GM18909 (cell line): Measurements from ENCODE around the gene HAND2.

ENCODE experiments used
- ATAC-seq: cut with Tn5 transposase; IDR thresholded peaks from one replicate; pipeline ENCODE4 v1.9.1; 2021; ENCODE audit warnings: mild to moderate bottlenecking; ENCODE audit not compliant: unreplicated experiment, poor library complexity

HAND2 gene

DNA sequence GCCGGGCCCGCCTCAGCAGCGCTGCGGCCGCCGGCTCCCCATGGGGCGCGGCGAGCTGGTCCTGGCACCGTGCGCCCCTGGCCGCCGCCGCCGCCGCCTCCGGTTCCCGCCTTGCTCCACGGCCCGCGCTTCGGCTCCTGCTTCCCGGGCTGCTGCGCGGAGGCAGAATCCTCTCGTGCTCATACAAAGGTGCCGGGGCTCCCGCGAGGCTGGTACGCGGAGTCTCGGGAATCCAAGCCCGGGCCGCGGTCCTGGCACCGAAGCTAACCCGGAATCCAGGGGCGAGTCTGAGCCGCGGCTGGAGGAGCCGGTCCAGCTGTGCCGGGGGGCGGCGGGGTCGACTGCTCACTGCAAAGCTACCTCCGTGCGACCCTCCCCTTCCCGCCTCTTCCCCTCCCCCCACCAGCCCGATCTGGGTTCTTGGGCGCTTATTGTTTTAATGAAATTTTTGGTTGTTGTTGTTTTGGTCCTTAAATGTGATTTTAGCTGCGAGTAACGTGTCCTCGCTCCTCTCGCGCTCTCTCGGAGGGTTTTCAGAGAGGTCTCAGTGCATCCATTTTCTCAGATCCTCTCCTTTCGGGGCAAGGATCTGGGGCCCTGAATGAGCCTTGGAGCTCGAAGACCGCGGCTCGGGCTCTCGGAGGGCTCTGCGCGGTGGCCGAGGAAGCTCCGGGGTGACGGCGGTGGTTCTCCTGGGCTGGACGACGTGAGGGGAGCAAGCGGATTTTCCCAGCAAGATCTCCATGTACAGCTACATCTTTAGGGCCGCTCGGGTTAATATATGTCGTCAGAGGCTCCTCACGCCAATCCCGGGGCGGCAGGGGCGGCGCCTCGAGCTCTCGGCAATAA lies at the start of gene HAND2:
TSS of gene HAND2 (minus strand) at position 753 of the 849 bp plus-strand sequence. CDS start 940 bp downstream, outside the sequence.
- ATAC-seq: no peak

GRCh38 chr4:173578956-173579355 lies 48.9 kb upstream of the HAND2 start:
- ATAC-seq: no peak

- ATAC-seq: no peak
These were observed 47.9 kb upstream of the HAND2 start for GRCh38 chr4:173577963-173578362.

DNA sequence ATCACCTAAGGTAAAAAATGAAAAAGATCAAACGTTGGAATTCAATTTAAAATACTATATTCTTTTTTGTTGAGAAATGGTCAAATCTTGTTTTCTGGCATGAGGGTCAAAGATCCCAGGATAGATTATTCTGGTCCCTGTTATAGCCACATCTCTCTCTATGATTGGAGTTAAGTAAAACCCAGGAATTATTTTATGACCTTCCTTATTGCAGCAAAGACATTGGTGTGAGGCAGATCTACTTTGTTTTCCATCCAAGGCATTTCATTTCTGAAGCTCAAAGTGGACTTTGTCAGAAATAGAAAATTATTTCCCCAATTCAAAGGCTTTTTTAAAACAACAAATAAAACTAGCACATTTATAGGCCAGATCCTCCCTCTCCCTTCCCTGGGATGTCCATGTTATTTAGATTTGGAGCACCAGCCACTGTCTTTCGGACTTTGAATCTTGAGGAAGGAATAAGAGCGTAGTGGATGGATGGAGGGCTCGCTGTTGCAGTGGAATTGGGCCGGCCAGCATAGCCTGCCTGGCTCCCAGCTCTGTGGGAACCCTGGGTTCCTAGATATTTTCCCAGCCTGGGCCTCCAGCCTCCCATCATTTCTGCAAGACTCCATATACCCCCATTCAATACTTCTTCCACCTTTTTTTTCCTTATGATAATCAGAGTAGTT lies 45.6 kb upstream of the HAND2 start:
- no peak for ATAC-seq

DNA sequence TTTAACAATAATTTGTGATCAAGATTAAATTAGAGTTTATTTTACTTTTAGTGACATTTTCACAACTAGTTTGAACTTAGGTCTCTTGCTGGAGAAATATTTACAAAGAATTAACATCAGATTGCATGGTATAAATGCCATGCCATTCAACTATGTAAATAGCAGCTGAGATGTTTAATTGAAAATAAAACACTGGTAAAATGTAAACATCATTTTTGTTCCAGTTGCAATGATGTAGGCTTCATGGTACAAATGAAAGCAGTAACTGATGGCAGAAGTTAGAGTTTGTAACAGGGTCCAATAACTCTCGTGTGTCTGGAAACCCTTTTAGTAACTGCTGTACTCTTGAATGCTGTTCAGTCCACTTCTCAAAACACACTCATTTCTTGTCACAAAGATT lies 43.7 kb upstream of the HAND2 start:
- no peak for ATAC-seq

GRCh38 chr4:173573286-173573685 lies 43.3 kb upstream of the HAND2 start:
- no peak for ATAC-seq

DNA sequence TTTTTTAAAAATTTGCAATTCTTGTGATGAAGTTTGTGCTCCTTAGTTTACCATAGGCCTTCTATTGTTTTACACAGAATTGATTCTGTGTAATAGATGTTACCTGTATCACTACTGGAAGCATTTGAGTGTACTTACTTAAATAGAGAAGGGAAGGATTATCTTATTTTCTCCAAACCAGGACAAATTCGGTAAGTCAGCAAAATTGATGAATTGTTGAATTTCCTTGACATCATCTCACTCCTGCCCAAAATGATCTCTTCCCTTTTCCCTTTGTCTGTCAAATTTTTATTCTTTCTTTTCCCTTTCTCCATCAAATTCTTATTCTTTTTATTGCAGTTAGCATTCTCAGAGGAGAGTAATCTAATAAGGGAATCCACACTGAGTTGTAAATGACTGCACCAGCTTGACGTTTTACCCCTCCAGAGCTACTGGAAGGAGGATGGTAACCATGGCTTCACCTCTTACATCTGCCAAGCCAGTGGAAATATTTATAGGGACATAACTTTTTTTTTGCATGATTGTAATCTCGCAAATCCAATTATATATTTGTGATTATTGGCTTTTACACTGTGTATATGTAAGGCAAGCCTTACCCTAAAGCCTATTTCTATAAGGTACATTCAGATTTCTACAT lies 42.6 kb upstream of the HAND2 start:
- no peak for ATAC-seq

- ATAC-seq: no peak
These were observed 41.6 kb upstream of the HAND2 start for GRCh38 chr4:173571620-173572019.

GRCh38 chr4:173565281-173565680 lies 35.3 kb upstream of the HAND2 start:
- no peak for ATAC-seq

DNA sequence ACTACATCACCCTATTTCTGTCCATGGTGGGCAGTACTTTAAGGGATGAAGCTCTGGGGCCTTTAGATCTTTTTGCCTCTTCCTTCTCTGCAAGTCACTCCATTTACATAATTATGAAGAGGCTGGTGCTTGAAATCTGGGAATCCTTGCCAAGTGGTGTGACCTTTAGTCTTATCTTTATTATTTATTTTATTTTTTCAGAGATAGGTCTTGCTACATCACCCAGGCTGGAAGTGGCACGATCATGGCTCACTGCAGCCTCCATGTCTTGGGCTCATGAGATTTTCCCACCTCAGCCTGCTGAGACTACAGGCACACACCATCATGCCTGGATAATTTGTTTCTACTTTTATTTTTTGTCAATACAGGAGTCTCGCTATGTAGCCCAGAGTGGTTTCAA lies 34.4 kb upstream of the HAND2 start:
- ATAC-seq: no peak

GRCh38 chr4:173560896-173561295 lies 30.9 kb upstream of the HAND2 start:
- no peak for ATAC-seq

DNA sequence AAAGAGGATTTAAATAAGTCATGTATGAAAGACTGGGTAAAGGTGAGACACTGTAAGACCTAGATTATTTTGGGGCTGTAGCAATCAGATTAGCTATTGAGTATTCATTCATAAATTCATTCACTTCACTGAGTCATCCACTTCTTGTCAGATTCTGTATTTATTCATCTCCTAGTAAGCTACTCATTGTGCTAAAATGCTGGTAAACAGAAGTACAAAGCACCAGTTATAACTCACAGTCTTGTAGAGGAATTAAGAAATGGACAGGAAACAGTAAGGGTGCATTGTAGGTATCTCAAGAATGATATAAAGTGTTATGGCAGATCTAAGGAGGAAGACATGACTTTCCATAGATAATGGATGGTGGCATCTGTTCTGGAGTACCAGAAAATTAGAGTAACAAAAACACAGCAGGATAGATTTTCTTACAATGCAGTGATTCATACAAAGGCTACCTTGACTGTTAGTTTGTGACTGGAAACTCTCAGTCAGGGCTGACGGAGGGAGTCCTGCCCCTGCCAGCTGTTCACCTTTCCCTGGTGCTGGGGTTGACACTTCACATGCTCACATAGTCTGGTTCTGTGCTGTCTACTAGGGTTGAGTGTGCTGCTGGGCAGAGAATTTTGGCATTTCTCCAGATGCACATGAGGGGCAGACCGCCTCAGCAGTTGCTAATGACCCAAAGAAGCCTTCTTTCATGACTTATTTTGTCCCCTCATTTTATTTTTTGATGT lies 26.5 kb upstream of the HAND2 start:
- ATAC-seq: no peak

DNA sequence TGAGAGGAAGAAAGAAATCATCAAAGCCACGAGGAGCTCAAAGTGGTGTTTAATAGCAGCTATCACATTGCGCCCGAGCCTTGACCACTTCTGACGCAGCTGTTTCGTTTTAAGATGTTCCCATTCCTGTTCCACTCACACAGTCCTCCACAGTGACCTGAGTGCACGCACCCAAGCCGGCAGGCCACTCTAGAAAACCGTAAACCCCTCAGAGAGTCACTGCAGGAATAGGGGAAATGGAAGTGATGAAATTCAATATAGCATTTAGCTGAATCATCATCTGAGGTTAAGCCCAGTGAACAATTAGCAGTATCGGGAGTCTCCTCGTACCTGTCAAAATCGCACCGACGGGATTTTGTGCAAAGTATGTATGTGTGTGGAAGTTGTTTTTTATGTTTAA lies 17.9 kb upstream of the HAND2 start:
- no peak for ATAC-seq

DNA sequence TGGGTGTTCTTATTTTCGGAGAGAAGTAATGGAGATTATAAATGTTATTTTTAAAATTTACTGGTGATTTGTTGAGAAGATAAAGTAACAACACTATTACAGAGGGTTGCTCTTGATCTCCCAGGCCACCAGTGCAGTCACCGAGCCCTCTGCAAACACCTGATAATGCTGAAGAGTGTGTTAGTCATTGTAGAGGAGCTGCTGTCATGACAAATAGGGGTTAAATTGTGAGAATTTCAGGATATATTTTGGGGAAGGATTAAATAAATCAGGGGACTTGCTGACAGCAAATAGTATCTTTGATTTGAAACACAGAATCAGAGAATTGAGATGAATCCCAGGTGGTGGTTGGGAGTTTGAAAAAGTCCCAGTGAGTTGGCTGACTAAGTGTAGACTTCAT lies 16.7 kb upstream of the HAND2 start:
- ATAC-seq: no peak

GRCh38 chr4:173545440-173545839 lies 15.4 kb upstream of the HAND2 start:
- ATAC-seq: no peak

DNA sequence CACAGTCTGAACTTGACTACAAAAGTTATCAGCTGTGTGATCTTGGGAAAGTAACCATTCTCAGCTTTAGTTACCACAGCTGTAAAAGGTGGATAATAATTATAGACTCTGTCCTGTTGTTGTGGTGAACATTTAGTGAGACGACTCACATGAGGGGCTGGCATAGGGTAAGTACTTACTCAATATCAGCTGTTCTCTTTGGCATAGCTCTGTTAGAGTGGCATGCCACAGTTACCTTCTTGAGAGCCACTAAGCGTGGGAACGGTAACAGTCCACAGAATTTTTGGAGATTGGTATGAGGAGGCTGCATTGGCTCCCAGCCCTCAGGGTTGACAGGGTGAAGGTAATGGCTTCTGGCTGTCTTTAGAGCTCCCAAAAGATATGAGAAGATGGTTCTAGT lies 13.2 kb upstream of the HAND2 start:
- no peak for ATAC-seq

- no peak for ATAC-seq
These were observed 10.0 kb upstream of the HAND2 start for GRCh38 chr4:173539986-173540385.

DNA sequence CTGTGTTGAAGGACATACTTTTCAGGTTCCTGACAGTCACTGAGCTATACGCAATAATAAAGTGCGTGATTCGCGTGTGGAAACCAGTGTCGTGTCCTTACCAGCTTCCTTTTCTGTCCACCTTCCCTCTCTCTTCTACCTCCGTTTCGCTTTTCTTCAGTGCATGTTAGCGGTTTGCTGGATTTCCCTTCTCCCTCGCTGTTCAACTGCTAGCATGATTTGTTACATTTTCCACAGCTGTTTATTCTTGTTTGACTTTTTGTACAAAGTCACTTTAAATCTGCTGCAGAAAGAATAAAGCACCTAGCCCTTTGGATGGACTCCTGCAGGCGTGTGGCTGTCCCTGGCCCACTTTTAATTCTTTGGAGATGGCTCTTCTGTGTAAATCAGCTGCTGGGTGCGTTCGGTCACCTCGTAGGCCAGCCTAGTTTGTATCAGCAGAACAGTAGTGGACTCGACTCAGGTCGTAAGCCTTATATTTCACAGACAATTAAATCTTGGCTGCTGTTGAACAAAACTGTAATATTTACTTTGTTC lies 8.9 kb upstream of the HAND2 start:
- no peak for ATAC-seq

GRCh38 chr4:173538148-173538908 lies 8.3 kb upstream of the HAND2 start:
- no peak for ATAC-seq
